Neural cell (in vitro differentiated cells): Measurements from ENCODE around the gene ZCCHC14. TPM values are rescaled to one million over a fixed set of nuclear protein-coding genes. Genes with fewer than 3 reads are reported as not detected.
A peak's percentile ranks its signal among the peaks of the same experiment; 100 is the strongest.
"Not testable (repeated sequence)": the region's sequence is repeated elsewhere in the genome, so short reads cannot be mapped to it uniquely, and the experiment has no call there.

Source experiments
- H2AFZ ChIP-seq: fragments of 200-600, 300-800 bp; sonication (generic), shearing (Covaris generic); 2 replicates; pipeline ENCODE4 v1.6.0; 2014; ENCODE audit warnings: low read depth, mild to moderate bottlenecking, antibody characterized with exemption, low read length, moderate library complexity
- H3F3A ChIP-seq: fragments of 200-600 bp; shearing (Covaris generic); 2 replicates; pipeline ENCODE4 v1.6.1; 2016; ENCODE audit warnings: mild to moderate bottlenecking, moderate library complexity, mixed read lengths, antibody characterized with exemption, low read length; ENCODE audit not compliant: insufficient read depth, poor library complexity, severe bottlenecking
- H3K27ac ChIP-seq: fragments of 200-600, 300-800 bp; sonication (generic), shearing (Covaris generic); 2 replicates; pipeline ENCODE4 v1.5.1; 2014; ENCODE audit warnings: mild to moderate bottlenecking, low read length, moderate library complexity
- H3K27me3 ChIP-seq: fragments of 300-800, 200-600 bp; sonication (generic), shearing (Covaris generic); 2 replicates; pipeline ENCODE4 v1.6.0; 2014; ENCODE audit warnings: mild to moderate bottlenecking, low read depth, low read length, moderate library complexity; ENCODE audit not compliant: insufficient read depth
- H3K36me3 ChIP-seq: fragments of 300-800, 200-600 bp; sonication (generic), shearing (Covaris generic); 2 replicates; pipeline ENCODE4 v1.5.1; 2014; ENCODE audit warnings: mild to moderate bottlenecking, antibody characterized with exemption, low read length, moderate library complexity; ENCODE audit not compliant: insufficient read depth
- H3K4me2 ChIP-seq: fragments of 300-800, 200-600 bp; sonication (generic), shearing (Covaris generic); 2 replicates; pipeline ENCODE4 v1.6.0; 2014; ENCODE audit warnings: mild to moderate bottlenecking, low read length
- H3K4me3 ChIP-seq: fragments of 300-800, 200-600 bp; sonication (generic), shearing (Covaris generic); 2 replicates; pipeline ENCODE4 v1.5.1; 2014; ENCODE audit warnings: mild to moderate bottlenecking, low read length, moderate library complexity
- H3K79me2 ChIP-seq: fragments of 200-600 bp; shearing (Covaris generic); replicated peaks from 2 replicates; pipeline ENCODE4 v1.6.0; 2014; ENCODE audit warnings: mild to moderate bottlenecking, low read length, moderate library complexity; ENCODE audit not compliant: insufficient read depth
- H3K9ac ChIP-seq: fragments of 300-800, 200-600 bp; sonication (generic), shearing (Covaris generic); 2 replicates; pipeline ENCODE4 v1.6.1; 2016; ENCODE audit warnings: mild to moderate bottlenecking, low read length, mixed read lengths
- H3K9me2 ChIP-seq: fragments of 200-600 bp; shearing (Covaris generic); 2 replicates; pipeline ENCODE4 v1.6.1; 2016; ENCODE audit warnings: mild to moderate bottlenecking, low read length, mixed read lengths; ENCODE audit not compliant: insufficient read depth
- H3K9me3 ChIP-seq: fragments of 200-600, 300-800 bp; sonication (generic), shearing (Covaris generic); 2 replicates; pipeline ENCODE4 v1.6.1; 2016; ENCODE audit warnings: mild to moderate bottlenecking, mixed run types, low read length, moderate library complexity, mixed read lengths
- H4K20me1 ChIP-seq: fragments of 200-600 bp; shearing (Covaris generic); 2 replicates; pipeline ENCODE4 v1.6.1; 2016; ENCODE audit warnings: mild to moderate bottlenecking, mixed run types; ENCODE audit not compliant: insufficient read depth
- CTCF ChIP-seq: fragments of 450-650 bp; IDR thresholded peaks from 2 replicates; pipeline ENCODE4 v1.5.1; 2014; ENCODE audit warnings: antibody characterized with exemption, mild to moderate bottlenecking, moderate library complexity; ENCODE audit not compliant: poor library complexity, severe bottlenecking
- EP300 ChIP-seq: fragments of 450-650 bp; conservative IDR thresholded peaks from 2 replicates; pipeline ENCODE4 v1.6.1; 2014; ENCODE audit warnings: antibody characterized with exemption, mild to moderate bottlenecking, moderate library complexity; ENCODE audit not compliant: poor library complexity, severe bottlenecking
- EZH2 ChIP-seq: fragments of 200-600, 300-800 bp; shearing (Covaris generic), sonication (generic); IDR thresholded peaks from 2 replicates; pipeline ENCODE4 v1.6.1; 2014; ENCODE audit warnings: antibody characterized with exemption, low read length, borderline replicate concordance, mild to moderate bottlenecking; ENCODE audit not compliant: insufficient read depth, poor library complexity, severe bottlenecking
- MXI1 ChIP-seq: fragments of 450-650 bp; conservative IDR thresholded peaks from 2 replicates; pipeline ENCODE4 v1.6.1; 2014; ENCODE audit warnings: antibody characterized with exemption, mild to moderate bottlenecking; ENCODE audit not compliant: poor library complexity, severe bottlenecking
- POLR2AphosphoS5 ChIP-seq: IDR thresholded peaks from 2 replicates; pipeline ENCODE4 v1.6.1; 2012
- RAD21 ChIP-seq: fragments of 450-650 bp; conservative IDR thresholded peaks from 2 replicates; pipeline ENCODE4 v1.6.1; 2014; ENCODE audit warnings: antibody characterized with exemption, mild to moderate bottlenecking, moderate library complexity
- REST ChIP-seq: IDR thresholded peaks from 2 replicates; pipeline ENCODE4 v1.6.1; 2012; ENCODE audit warnings: borderline replicate concordance
- SMC3 ChIP-seq: fragments of 450-650 bp; conservative IDR thresholded peaks from 2 replicates; pipeline ENCODE4 v1.6.1; 2014; ENCODE audit warnings: antibody characterized with exemption, mild to moderate bottlenecking, moderate library complexity; ENCODE audit not compliant: poor library complexity
- TAF1 ChIP-seq: IDR thresholded peaks from 2 replicates; pipeline ENCODE4 v1.6.1; 2012; ENCODE audit warnings: low read depth
- polyA plus RNA-seq: library from polyadenylated mRNA; depleted of rRNA; stranded (reverse); fragments of >200 nt; gene quantifications from 2 replicates; pipeline ENCODE4 v1.2.3, GENCODE V29; 2014

ZCCHC14 gene
- polyA plus RNA-seq, 1 donor from 2014 or later, result 22.1 TPM

- Histone ChIP-seq H3K27ac (peak overlapping the region; percentile 55), H2AFZ (no peak overlapping the region), H3K79me2 (peaks cover 68% of the 10 kb centered on the region), H3K4me3 (peak overlapping the region; percentile 71), H3K4me2 (peak overlapping the region; percentile 90), H3F3A (no peaks in the 10 kb centered on the region), H3K9me2 (no peaks in the 10 kb centered on the region), H3K9me3 (no peaks in the 10 kb centered on the region), H4K20me1 (peaks cover 27% of the 10 kb centered on the region), H3K36me3 (no peaks in the 10 kb centered on the region), H3K9ac (peak overlapping the region; percentile 58), H3K27me3 (no peaks in the 10 kb centered on the region)
- TF ChIP-seq EP300 (no peak), CTCF (no peak), SMC3 (no peak), REST (no peak), POLR2AphosphoS5 (no peak)
Observed at GRCh38 chr16:87489434-87490045, 3.3 kb downstream of the ZCCHC14 start.

DNA sequence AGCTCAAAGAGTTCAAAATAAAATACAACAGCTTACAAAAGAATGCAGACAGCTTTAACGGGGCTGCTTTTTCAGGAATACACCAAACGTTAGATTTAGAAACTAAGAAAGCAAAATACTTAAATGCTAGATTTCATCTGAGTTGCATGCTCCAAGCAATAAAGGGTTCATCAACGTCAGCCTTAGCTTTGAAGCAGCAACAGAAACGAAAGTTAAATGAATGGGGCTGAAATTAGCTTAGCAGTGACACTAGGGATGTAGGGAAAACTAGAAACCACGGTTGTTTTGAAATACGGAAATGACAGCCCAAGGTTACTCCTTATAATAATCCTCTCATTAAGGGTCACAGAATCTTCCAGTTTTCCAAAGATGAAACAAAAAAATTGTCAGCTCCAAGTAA, 3.9 kb downstream of the ZCCHC14 start:
- not testable (repeated sequence) for H3K9me2 ChIP-seq

GRCh38 chr16:87487361-87487924, 5.4 kb downstream of the ZCCHC14 start:
- H3K9ac ChIP-seq, result no peak overlapping the region
- no peaks in the 10 kb centered on the region for H3K36me3 ChIP-seq
- H3K4me2 ChIP-seq, result peak overlapping the region; percentile 65
- peak overlapping the region; percentile 61 for H3K4me3 ChIP-seq
- no peaks in the 10 kb centered on the region for H3K27me3 ChIP-seq
- no peaks in the 10 kb centered on the region for H3F3A ChIP-seq
- H2AFZ ChIP-seq, result no peak overlapping the region
- TF ChIP-seq RAD21 (no peak), TAF1 (no peak), REST (no peak), MXI1 (peak; percentile 31), SMC3 (no peak), CTCF (no peak), POLR2AphosphoS5 (peak; percentile 18), EP300 (no peak), EZH2 (no peak)
- H3K9me3 ChIP-seq, result no peaks in the 10 kb centered on the region
- H3K79me2 ChIP-seq, result peaks cover 85% of the 10 kb centered on the region
- no peak overlapping the region for H3K27ac ChIP-seq
- H3K9me2 ChIP-seq, result no peaks in the 10 kb centered on the region
- peaks cover 27% of the 10 kb centered on the region for H4K20me1 ChIP-seq

More for the DNA sequence above, 3.9 kb downstream of the ZCCHC14 start:
- Histone ChIP-seq H4K20me1 (peaks cover 27% of the 10 kb centered on the region), H3K4me2 (peak overlapping the region; percentile 90), H3K4me3 (peak overlapping the region; percentile 71), H3K9ac (peak overlapping the region; percentile 58), H3K79me2 (peaks cover 73% of the 10 kb centered on the region), H3K27ac (peak overlapping the region; percentile 55)
- not testable (repeated sequence) for H3K36me3 ChIP-seq, H3F3A ChIP-seq, H3K27me3 ChIP-seq, H2AFZ ChIP-seq, H3K9me3 ChIP-seq
